HK-2 (cell line): Measurements from ENCODE around the gene BTNL8.

Experiments used
- DNase-seq: peaks from one replicate; pipeline ENCODE4 v3.0.0-alpha.2; 2018; ENCODE audit not compliant: unreplicated experiment

Gene BTNL8

DNA sequence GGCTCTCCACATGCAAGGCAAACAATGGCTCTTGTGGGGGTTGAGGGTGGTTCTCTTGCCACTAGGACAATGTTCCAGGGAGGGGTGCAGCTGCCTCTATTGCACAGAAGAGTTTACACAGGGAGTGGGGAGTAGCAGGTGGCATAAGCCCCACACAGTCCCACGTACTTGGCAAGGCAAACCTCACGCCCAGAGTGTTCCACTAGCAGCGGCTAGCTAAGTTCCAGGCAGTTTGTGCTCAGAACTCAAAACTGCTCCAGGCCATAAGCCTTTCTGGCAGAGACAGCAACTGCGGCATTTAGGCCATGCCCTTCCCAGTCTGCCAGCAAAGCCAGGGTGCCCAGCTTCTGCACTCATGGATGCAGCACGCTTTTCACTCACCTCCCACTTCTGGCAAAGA is 60.7 kb downstream of the BTNL8 start:
- DNase-seq = no peak

GRCh38 chr5:180960209-180960608 is 61.2 kb downstream of the BTNL8 start:
- no peak for DNase-seq

GRCh38 chr5:180969406-180969805 is 70.4 kb downstream of the BTNL8 start:
- no peak for DNase-seq

GRCh38 chr5:180970336-180970735 is 71.4 kb downstream of the BTNL8 start:
- DNase-seq = no peak

GRCh38 chr5:180970875-180971274 is 71.9 kb downstream of the BTNL8 start:
- DNase-seq = no peak

DNA sequence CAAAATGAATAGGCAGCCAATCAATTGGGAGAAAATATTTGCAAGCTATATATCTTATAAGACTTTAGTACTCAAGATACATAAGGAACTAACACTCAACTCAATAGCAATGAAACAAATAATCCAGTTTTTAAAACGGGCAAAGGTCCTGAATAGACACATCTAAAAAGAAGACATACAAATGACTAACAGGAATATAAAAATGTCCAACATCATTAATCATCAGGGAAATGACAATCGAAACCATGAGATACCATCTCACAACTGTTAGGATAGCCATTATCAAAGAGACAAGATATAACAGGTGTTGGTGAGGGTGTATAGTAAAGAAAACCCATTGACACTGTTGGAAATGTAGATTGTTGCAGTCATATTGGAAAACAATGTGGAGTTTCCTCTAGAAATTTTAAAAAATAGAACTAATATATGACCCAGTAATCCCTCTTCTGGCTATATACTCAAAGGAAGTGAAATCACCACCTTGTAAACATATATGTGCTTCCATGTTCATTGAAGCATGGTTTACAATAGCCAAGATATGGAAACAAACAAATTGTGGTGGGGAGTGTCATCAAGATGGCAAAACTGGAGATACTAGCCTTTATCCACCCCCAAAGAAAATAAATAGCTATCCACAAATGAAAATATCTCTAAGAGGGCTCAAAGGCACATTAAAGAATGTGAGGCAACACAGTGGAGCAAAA is 75.8 kb downstream of the BTNL8 start:
- DNase-seq = no peak

DNA sequence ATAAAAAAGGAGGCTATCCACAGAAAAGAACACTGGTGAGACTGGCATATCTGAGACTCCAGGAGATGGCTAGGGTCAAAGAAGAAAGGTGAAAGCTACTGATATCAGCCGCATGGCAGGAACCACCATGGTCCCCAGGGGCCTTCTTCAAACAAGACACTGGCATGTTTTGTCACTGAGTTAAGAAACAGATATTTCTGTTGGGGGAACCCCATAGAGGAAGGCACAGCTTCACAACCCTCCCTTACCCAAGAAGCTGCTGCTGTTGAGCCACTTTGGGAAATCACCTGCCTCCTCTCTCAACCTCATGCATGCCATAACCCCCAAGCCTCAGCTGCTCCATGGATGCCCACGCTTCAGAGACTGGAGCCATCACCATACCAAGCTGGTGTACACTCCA is 76.4 kb downstream of the BTNL8 start:
- DNase-seq = no peak

GRCh38 chr5:180976518-180976917 is 77.6 kb downstream of the BTNL8 start:
- DNase-seq = no peak

- no peak for DNase-seq
Observed at GRCh38 chr5:180977852-180978251, 78.9 kb downstream of the BTNL8 start.

DNA sequence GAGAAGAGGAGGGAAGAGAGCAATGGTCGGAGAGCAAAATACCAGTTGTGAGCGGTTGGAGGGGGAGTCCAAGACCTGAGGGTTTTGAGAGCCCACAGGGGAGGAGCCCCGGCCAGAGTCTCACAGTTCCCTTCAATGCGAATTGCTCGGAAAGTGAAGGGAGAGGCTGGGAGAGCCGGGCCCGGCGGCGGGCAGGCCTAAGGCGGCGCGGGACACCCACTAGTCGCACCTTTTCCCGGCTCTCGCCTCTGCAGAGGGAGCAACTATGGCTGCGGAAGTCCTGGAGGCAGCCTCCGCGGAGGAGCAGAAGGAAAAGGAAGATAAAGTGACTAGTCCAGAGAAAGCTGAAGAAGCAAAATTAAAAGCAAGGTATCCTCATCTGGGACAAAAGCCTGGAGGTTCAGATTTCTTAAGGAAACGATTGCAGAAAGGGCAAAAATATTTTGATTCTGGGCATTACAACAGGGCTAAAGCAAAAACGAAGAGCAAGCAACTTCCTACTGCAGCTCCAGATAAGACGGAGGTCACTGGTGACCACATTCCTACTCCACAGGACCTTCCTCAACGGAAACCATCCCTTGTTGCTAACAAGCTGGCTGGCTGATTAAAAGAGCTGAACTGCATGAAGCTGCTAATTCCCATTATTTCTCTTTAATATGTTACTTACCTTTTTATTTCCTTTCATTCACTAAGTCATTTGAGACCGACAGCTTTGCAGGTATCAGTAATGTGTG is 83.2 kb downstream of the BTNL8 start:
- DNase-seq = no peak

- DNase-seq = no peak
Observed at GRCh38 chr5:180988016-180988415, 89.1 kb downstream of the BTNL8 start.

- DNase-seq = no peak
Observed at GRCh38 chr5:180988592-180988991, 89.6 kb downstream of the BTNL8 start, which contains the start of gene BTNL3. Gene BTNL3, plus strand, starts transcription at chr5:180988846. Its CDS starts 183 bp downstream, at chr5:180989029.

DNA sequence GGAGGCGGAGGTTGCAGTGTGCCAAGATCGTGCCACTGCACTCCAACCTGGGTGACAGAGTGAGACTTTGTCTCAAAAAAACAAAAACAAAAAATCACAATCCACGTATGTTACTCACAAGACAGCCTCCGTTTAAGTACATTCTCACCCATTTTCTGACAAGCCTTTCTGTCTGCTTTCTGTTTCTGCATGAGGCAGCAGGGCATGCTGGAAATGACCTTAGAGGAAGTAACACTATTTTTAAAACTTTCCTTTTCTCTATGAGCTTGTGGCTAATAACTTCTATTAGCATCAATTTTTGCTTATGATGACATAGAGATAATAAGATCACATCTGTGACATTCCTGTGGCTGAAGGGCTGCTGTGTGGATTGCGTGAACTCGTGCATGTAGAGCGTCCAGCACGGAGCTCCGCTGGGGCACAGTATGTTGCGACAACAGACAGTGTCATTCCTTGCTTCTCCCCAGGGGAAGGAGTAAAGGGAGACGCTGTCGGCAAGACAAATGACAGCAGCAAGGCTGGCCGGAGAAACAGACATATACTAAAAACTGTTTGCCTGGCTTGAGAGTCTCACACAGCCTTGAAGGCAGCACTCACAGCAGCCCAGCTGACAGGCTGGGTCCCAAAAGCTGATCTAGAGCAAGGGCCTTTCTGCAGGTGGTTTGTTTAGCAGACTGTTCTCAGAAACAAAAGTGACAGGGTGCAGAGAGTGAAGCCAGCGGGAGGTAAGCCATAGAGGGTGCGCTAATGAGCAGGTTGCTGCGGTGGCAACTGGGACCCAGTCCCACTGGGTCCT is 91.3 kb downstream of the BTNL8 start:
- DNase-seq = no peak

DNA sequence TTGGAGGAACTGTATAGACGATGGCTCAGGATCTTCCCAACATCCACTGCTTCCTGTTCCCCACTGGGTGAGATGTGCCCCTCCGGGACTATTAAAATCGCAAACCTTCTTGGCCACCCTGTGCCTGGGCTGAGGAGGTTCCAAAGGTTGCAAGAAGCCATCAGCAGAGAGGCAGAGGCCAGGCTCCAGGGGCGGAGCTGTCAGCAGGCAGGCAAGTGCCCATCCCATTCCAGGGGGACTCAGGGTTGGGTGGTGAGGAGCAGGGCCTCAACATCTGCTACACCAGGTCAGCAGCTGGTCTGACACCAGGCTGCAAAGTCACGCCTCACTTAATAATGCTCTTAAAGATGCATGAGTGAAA is 91.9 kb downstream of the BTNL8 start:
- DNase-seq = no peak
